Spinal cord (tissue), 10 donors: Measurements from ENCODE around the gene PSKH1. TPM values are rescaled to one million over a fixed set of nuclear protein-coding genes. Genes with fewer than 3 reads are reported as not detected.

ENCODE experiments used
- DNase-seq, 6 donors: peaks; one replicate each; pipeline versions ENCODE4 v3.0.0 to v3.0.0-alpha.2; 2013 to 2015; ENCODE audit warnings: low spot score in 6 of 6, low read depth in 4 of 6
- H3K27ac ChIP-seq: one replicate; pipeline ENCODE4 v1.5.1; 2013; ENCODE audit warnings: low read depth, low read length, control low read depth
- H3K27me3 ChIP-seq: one replicate; pipeline ENCODE4 v1.6.1; 2013; ENCODE audit warnings: low read length; ENCODE audit not compliant: control insufficient read depth, insufficient read depth
- H3K36me3 ChIP-seq: one replicate; pipeline ENCODE4 v1.6.1; 2013; ENCODE audit warnings: low read length; ENCODE audit not compliant: control insufficient read depth, insufficient read depth
- H3K4me1 ChIP-seq: one replicate; pipeline ENCODE4 v1.6.1; 2013; ENCODE audit warnings: low read length; ENCODE audit not compliant: control insufficient read depth, insufficient read depth
- H3K4me3 ChIP-seq: one replicate; pipeline ENCODE4 v1.5.1; 2013; ENCODE audit warnings: low read depth, low read length, control low read depth
- H3K9me3 ChIP-seq: one replicate; pipeline ENCODE4 v1.6.1; 2013; ENCODE audit warnings: low read length; ENCODE audit not compliant: control insufficient read depth, insufficient read depth
- WGBS: methylation state at CpG from one replicate; pipeline ENCODE4 v1.1.5; 2013; ENCODE audit warnings: missing lambda C conversion rate; ENCODE audit not compliant: insufficient coverage; 5-methylcytosine and 5-hydroxymethylcytosine counted together
- polyA plus RNA-seq, 2 donors: library from polyadenylated mRNA; unstranded; fragments of 120-200 nt; gene quantifications; one replicate each; pipeline ENCODE4 v1.2.1, GENCODE V29; 2013; ENCODE audit not compliant: insufficient read length in 2 of 2
- total RNA-seq, 2 donors: library from RNA; depleted of rRNA in 1 of 2; stranded (reverse); fragments of 120-200 nt in 1 of 2; fragments of >200 nt in 1 of 2; gene quantifications; one replicate each; pipeline versions ENCODE4 v1.2.3 to v1.2.4, GENCODE V29; 2013 to 2014
- donor health status: healthy.

Gene PSKH1
- total and polyA plus RNA-seq, 4 donors, result 8.7 to 31.7 (median 25.0) TPM

- H3K27ac ChIP-seq, result no peak overlapping the region
- no peaks in the 10 kb centered on the region for H3K9me3 ChIP-seq
- H3K36me3 ChIP-seq, result peaks cover 69% of the 10 kb centered on the region
- DNase-seq, result no peak
- H3K4me3 ChIP-seq, result no peak overlapping the region
- WGBS, result 94% methylated on average over 8 of the region's 11 CpGs
- no peaks in the 10 kb centered on the region for H3K27me3 ChIP-seq
- peaks cover 22% of the 10 kb centered on the region for H3K4me1 ChIP-seq
These were observed 16.0 kb upstream of the PSKH1 start for GRCh38 chr16:67877064-67877463.

- DNase-seq, result no peak
- H3K36me3 ChIP-seq, result peaks cover 81% of the 10 kb centered on the region
- H3K4me1 ChIP-seq, result peaks cover 15% of the 10 kb centered on the region
- no peaks in the 10 kb centered on the region for H3K9me3 ChIP-seq
- no peak overlapping the region for H3K27ac ChIP-seq
- WGBS, result 89% methylated on average over 4 of the region's 6 CpGs
- no peaks in the 10 kb centered on the region for H3K27me3 ChIP-seq
- no peak overlapping the region for H3K4me3 ChIP-seq
These were observed 14.8 kb upstream of the PSKH1 start for GRCh38 chr16:67878232-67878631.

DNA sequence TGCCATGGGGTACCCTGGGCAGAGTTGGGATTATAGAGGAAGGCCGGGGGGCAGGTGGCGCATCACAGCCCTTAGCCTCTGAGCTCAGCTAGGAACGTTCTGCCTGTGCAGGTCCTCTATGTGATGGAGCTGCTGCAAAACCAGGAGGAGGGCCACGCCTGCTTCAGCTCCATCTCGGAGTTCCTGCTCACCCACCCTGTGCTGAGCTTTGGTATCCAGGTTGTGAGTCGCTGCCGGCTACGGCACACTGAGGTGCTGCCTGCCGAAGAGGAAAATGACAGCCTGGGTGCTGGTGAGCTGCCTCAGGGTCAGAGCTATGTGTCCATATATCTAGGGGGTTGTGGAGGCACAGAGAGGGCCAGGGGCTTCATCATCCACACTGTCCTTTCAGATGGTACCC is 14.2 kb upstream of the PSKH1 start:
- no peaks in the 10 kb centered on the region for H3K9me3 ChIP-seq
- no peak overlapping the region for H3K27ac ChIP-seq
- no peak for DNase-seq
- H3K4me3 ChIP-seq, result no peak overlapping the region
- peaks cover 15% of the 10 kb centered on the region for H3K4me1 ChIP-seq
- 96% methylated on average over 9 of the region's 9 CpGs for WGBS
- H3K36me3 ChIP-seq, result peaks cover 87% of the 10 kb centered on the region
- no peaks in the 10 kb centered on the region for H3K27me3 ChIP-seq

DNA sequence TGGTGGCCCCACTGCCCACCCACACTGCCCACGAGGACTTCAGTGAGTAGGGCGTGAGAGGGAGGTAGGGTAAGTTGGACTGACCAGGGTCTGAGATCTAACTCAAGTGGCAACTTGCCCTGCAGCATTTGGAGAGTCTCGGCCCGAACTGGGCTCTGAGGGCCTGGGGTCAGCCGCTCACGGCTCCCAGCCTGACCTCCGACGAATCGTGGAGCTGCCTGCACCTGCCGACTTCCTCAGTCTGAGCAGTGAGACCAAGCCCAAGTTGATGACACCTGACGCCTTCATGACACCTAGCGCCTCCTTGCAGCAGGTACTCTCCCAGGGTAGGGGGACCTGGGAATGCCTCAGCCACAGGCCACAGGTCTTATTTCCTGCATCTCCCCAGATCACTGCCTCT is 13.6 kb upstream of the PSKH1 start:
- DNase-seq, result no peak
- 95% methylated on average over 12 of the region's 12 CpGs for WGBS
- Histone ChIP-seq H3K27me3 (no peaks in the 10 kb centered on the region), H3K9me3 (no peaks in the 10 kb centered on the region), H3K27ac (no peak overlapping the region), H3K4me3 (no peak overlapping the region), H3K4me1 (peaks cover 15% of the 10 kb centered on the region), H3K36me3 (peaks cover 92% of the 10 kb centered on the region)

GRCh38 chr16:67879936-67880335 is 13.1 kb upstream of the PSKH1 start:
- Histone ChIP-seq H3K4me3 (no peak overlapping the region), H3K9me3 (no peaks in the 10 kb centered on the region), H3K27me3 (no peaks in the 10 kb centered on the region), H3K4me1 (peaks cover 15% of the 10 kb centered on the region), H3K27ac (no peak overlapping the region), H3K36me3 (peaks cover 93% of the 10 kb centered on the region)
- 96% methylated on average over 5 of the region's 5 CpGs for WGBS
- no peak for DNase-seq

- no peak for DNase-seq
- Histone ChIP-seq H3K27ac (no peak overlapping the region), H3K36me3 (peaks cover 94% of the 10 kb centered on the region), H3K9me3 (no peaks in the 10 kb centered on the region), H3K4me3 (no peak overlapping the region), H3K4me1 (peaks cover 20% of the 10 kb centered on the region), H3K27me3 (no peaks in the 10 kb centered on the region)
- WGBS, result 92% methylated on average over 12 of the region's 13 CpGs
These were observed 12.5 kb upstream of the PSKH1 start for GRCh38 chr16:67880584-67880983.

- 92% methylated on average over 17 of the region's 21 CpGs for WGBS
- DNase-seq, result no peak
- no peak overlapping the region for H3K4me3 ChIP-seq
- H3K27me3 ChIP-seq, result no peaks in the 10 kb centered on the region
- H3K36me3 ChIP-seq, result peaks cover 94% of the 10 kb centered on the region
- no peaks in the 10 kb centered on the region for H3K9me3 ChIP-seq
- peaks cover 20% of the 10 kb centered on the region for H3K4me1 ChIP-seq
- H3K27ac ChIP-seq, result no peak overlapping the region
These were observed 11.4 kb upstream of the PSKH1 start for GRCh38 chr16:67881621-67882161.

DNA sequence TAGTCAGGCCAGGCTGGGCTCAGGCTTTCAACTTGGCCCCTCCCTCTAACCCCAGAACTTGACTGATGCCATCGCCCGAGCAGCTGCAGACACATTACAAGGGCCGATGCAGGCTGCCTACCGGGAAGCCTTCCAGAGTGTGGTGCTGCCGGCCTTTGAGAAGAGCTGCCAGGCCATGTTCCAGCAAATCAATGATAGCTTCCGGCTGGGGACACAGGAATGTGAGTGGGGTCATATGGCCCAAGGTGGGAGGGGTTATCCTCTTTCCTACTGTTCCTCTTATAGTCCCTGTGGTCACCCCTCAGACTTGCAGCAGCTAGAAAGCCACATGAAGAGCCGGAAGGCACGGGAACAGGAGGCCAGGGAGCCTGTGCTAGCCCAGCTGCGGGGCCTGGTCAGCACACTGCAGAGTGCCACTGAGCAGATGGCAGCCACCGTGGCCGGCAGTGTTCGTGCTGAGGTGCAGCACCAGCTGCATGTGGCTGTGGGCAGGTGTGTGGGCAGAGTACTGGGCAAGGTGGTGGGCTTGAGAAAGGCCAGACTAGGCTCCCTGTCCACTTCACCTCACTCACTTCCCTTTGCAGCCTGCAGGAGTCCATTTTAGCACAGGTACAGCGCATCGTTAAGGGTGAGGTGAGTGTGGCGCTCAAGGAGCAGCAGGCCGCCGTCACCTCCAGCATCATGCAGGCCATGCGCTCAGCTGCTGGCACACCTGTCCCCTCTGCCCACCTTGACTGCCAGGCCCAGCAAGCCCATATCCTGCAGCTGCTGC is 10.5 kb upstream of the PSKH1 start:
- peaks cover 90% of the 10 kb centered on the region for H3K36me3 ChIP-seq
- no peak for DNase-seq
- H3K27me3 ChIP-seq, result no peaks in the 10 kb centered on the region
- H3K4me1 ChIP-seq, result peaks cover 20% of the 10 kb centered on the region
- no peaks in the 10 kb centered on the region for H3K9me3 ChIP-seq
- no peak overlapping the region for H3K4me3 ChIP-seq
- 71% methylated on average over 15 of the region's 18 CpGs for WGBS
- no peak overlapping the region for H3K27ac ChIP-seq

GRCh38 chr16:67883146-67883871 is 9.7 kb upstream of the PSKH1 start:
- no peak for DNase-seq
- 87% methylated on average over 3 of the region's 6 CpGs for WGBS
- Histone ChIP-seq H3K27ac (no peak overlapping the region), H3K9me3 (no peaks in the 10 kb centered on the region), H3K4me3 (no peak overlapping the region), H3K36me3 (peaks cover 82% of the 10 kb centered on the region), H3K4me1 (peaks cover 23% of the 10 kb centered on the region), H3K27me3 (no peaks in the 10 kb centered on the region)
